K562 (cell line): ENCODE measurements around the gene PDZD8. TPM values are rescaled to one million over a fixed set of nuclear protein-coding genes. Genes with fewer than 3 reads are reported as not detected.

Experiments
- ATAC-seq: fragments of 200-7000 bp; cut with Tn5 transposase; 3 replicates; pipeline ENCODE4 v1.9.1; 2020; ENCODE audit warnings: moderate library complexity
- BruUV-seq: library from RNA; stranded (reverse); fragments of 400-500 nt; replicated peaks from 2 replicates; lab custom pipeline; 2021; lab: Mats Ljungman, UMichigan
- CTCF ChIA-PET: fragments of 300-600 bp; formaldehyde crosslinking; extraction: SDS; loops from one replicate; lab custom pipeline; 2021; ENCODE audit warnings: low intra/inter-chr PET ratio; lab: Yijun Ruan, JAX
- POLR2A ChIA-PET: fragments of 300-600, 350-650 bp; sonication (Branson Sonifier 250); formaldehyde crosslinking; extraction: SDS; loops from one replicate; lab custom pipeline; 2021; ENCODE audit warnings: antibody characterized with exemption, inconsistent platforms; lab: Yijun Ruan, JAX
- DNase-seq, 4 experiments: peaks; one replicate each; pipeline versions ENCODE4 v3.0.0 to v3.0.0-alpha.2; 2011 to 2018; ENCODE audit warnings: low spot score in 3 of 4, mixed read lengths in 3 of 4; ENCODE audit errors: extremely low read depth in 1 of 4
- FAIRE-seq: peaks from 2 replicates; lab custom pipeline; 2011; peaks lifted over from hg19 to GRCh38; lab: Jason Lieb, UNC
- H2AFZ ChIP-seq: 2 replicates; pipeline ENCODE4 v1.6.0; 2011; ENCODE audit warnings: low read depth, low read length, control low read depth, inconsistent platforms
- H3K27ac ChIP-seq: fragments of 200-600 bp; 3 replicates; pipeline ENCODE4 v1.8.0; 2011; ENCODE audit warnings: low read depth, mild to moderate bottlenecking, control low read depth, inconsistent platforms, low read length, moderate library complexity, mixed read lengths; ENCODE audit errors: extremely low read depth
- H3K27me3 ChIP-seq, 2 experiments: fragments of 300-600 bp in 1 of 2; 2 replicates in 1 of 2; 3 replicates in 1 of 2; pipeline versions ENCODE4 v1.6.0 to v1.8.0; 2011; ENCODE audit warnings: inconsistent platforms in 2 of 2, low read length in 2 of 2, mild to moderate bottlenecking in 1 of 2, mixed read lengths in 1 of 2, moderate library complexity in 1 of 2; ENCODE audit not compliant: control insufficient read depth in 2 of 2, insufficient read depth in 2 of 2
- H3K36me3 ChIP-seq: fragments of 300-600 bp; 3 replicates; pipeline ENCODE4 v1.8.0; 2011; ENCODE audit warnings: mild to moderate bottlenecking, low read length, inconsistent platforms; ENCODE audit not compliant: control insufficient read depth, insufficient read depth
- H3K4me1 ChIP-seq, 2 experiments: fragments of 200-600 bp in 1 of 2; replicated peaks in 1 of 2; 2 replicates in 1 of 2; 3 replicates in 1 of 2; pipeline versions ENCODE4 v1.5.1 to v1.8.0; 2011; ENCODE audit warnings: inconsistent platforms in 2 of 2, low read length in 2 of 2, mild to moderate bottlenecking in 1 of 2, mixed read lengths in 1 of 2, moderate library complexity in 1 of 2; ENCODE audit not compliant: control insufficient read depth in 2 of 2, insufficient read depth in 2 of 2
- H3K4me2 ChIP-seq: 2 replicates; pipeline ENCODE4 v1.6.1; 2011; ENCODE audit warnings: low read length, control low read depth, inconsistent platforms, mixed read lengths; ENCODE audit not compliant: insufficient read depth
- H3K4me3 ChIP-seq: fragments of 200-600 bp; sonication (generic), shearing (Covaris generic); 2 replicates; pipeline ENCODE4 v1.5.1; 2016; ENCODE audit warnings: control low read depth, inconsistent platforms
- H3K79me2 ChIP-seq: fragments of 200-600 bp; 3 replicates; pipeline ENCODE4 v1.8.0; 2011; ENCODE audit warnings: low read length, inconsistent platforms; ENCODE audit not compliant: control insufficient read depth, insufficient read depth
- H3K9ac ChIP-seq, 2 experiments: 2 replicates each; pipeline versions ENCODE4 v1.6.0 to v1.6.1; 2011; ENCODE audit warnings: low read depth in 2 of 2, low read length in 2 of 2, control low read depth in 1 of 2, inconsistent platforms in 1 of 2, mild to moderate bottlenecking in 1 of 2, mixed read lengths in 1 of 2; ENCODE audit not compliant: insufficient read depth in 1 of 2
- H3K9me1 ChIP-seq: one replicate; pipeline ENCODE4 v1.6.0; 2011; ENCODE audit warnings: inconsistent platforms, mild to moderate bottlenecking, low read length, moderate library complexity; ENCODE audit not compliant: control insufficient read depth, insufficient read depth
- H3K9me3 ChIP-seq: replicated peaks from 2 replicates; pipeline ENCODE4 v1.5.1; 2011; ENCODE audit warnings: low read depth, low read length, inconsistent platforms; ENCODE audit not compliant: control insufficient read depth, insufficient read depth
- H4K20me1 ChIP-seq: replicated peaks from 2 replicates; pipeline ENCODE4 v1.6.1; 2011; ENCODE audit warnings: low read length, inconsistent platforms, mixed read lengths; ENCODE audit not compliant: control insufficient read depth, insufficient read depth
- CBFB ChIP-seq: sonication (generic); formaldehyde crosslinking; IDR thresholded peaks from 2 replicates; pipeline ENCODE4 v1.4.0; 2020; ENCODE audit warnings: mild to moderate bottlenecking, missing genetic modification reagents
- EWSR1 ChIP-seq: fragments of 450-650 bp; IDR thresholded peaks from 2 replicates; pipeline ENCODE4 v1.6.1; 2018; ENCODE audit warnings: borderline replicate concordance, mild to moderate bottlenecking, low read depth, moderate library complexity; ENCODE audit not compliant: partially characterized antibody
- HNRNPUL1 ChIP-seq: fragments of 200-400 bp; formaldehyde crosslinking; IDR thresholded peaks from 2 replicates; pipeline ENCODE4 v1.6.1; 2017; ENCODE audit warnings: low read length
- NFIC ChIP-seq: fragments of 450-650 bp; IDR thresholded peaks from 2 replicates; pipeline ENCODE4 v1.6.1; 2017; ENCODE audit warnings: mild to moderate bottlenecking, inconsistent platforms
- RBFOX2 ChIP-seq: fragments of 200-400 bp; formaldehyde crosslinking; IDR thresholded peaks from 2 replicates; pipeline ENCODE4 v1.6.1; 2017; ENCODE audit warnings: low read depth, mild to moderate bottlenecking, low read length, moderate library complexity
- SMAD4 ChIP-seq: fragments of 250-450 bp; sonication (Bioruptor Pico); conservative IDR thresholded peaks from 2 replicates; pipeline ENCODE4 v1.8.0; 2021; ENCODE audit warnings: inconsistent platforms, mild to moderate bottlenecking, moderate library complexity
- SNIP1 ChIP-seq: fragments of 450-650 bp; IDR thresholded peaks from 2 replicates; pipeline ENCODE4 v1.7.1; 2017; ENCODE audit warnings: low read depth, mild to moderate bottlenecking
- TCF7L2 ChIP-seq: fragments of 150-350 bp; IDR thresholded peaks from 2 replicates; pipeline ENCODE4 v1.6.1; 2016; ENCODE audit warnings: low read depth, mild to moderate bottlenecking, low read length, moderate library complexity
- TEAD2 ChIP-seq: fragments of 450-650 bp; IDR thresholded peaks from 2 replicates; pipeline ENCODE4 v1.6.1; 2016; ENCODE audit warnings: missing genetic modification characterization, control low read depth, missing compliant biosample characterization
- WGBS: fragments of 100-300 bp; shearing (Covaris generic); methylation state at CpG from one replicate; pipeline ENCODE4 v1.1.6; 2016; ENCODE audit warnings: low coverage, mixed read lengths; ENCODE audit not compliant: insufficient coverage; ENCODE audit errors: missing lambda C conversion rate; 5-methylcytosine and 5-hydroxymethylcytosine counted together
- in situ Hi-C: fragments of 300-500 bp; cut with MboI; formaldehyde crosslinking; loops from 4 replicates; pipeline ENCODE4 v1.15.0; 2018; ENCODE audit warnings: inconsistent platforms, mixed read lengths
- intact Hi-C: fragments of 100-400 bp; cut with micrococcal nuclease; formaldehyde crosslinking; loops from 2 replicates; pipeline ENCODE4 v1.14.2; 2022
- polyA plus RNA-seq, 8 experiments: library from polyadenylated mRNA; depleted of rRNA in 4 of 8; stranded (reverse) in 5 of 8; unstranded in 3 of 8; fragments of >200 nt; fragmentation: Nextera tagmentation in 2 of 8; fragmentation: Illumina TruSeq in 1 of 8; extraction: Ambion mirVana in 2 of 8; extraction: Trizol in 1 of 8; gene quantifications; 2 replicates each; pipeline versions ENCODE4 v1.2.1 to v1.2.3, GENCODE V29; 2011 to 2014; ENCODE audit warnings: inconsistent platforms in 1 of 8, missing spikeins in 1 of 8
- total RNA-seq, 7 experiments: library from RNA; depleted of rRNA in 6 of 7; stranded (reverse); fragments of >200 nt in 6 of 7; fragmentation: Illumina TruSeq in 2 of 7; extraction: Trizol in 2 of 7; gene quantifications; 2 replicates each; pipeline versions ENCODE4 v1.2.1 to v1.2.3, GENCODE V29; 2011 to 2021; ENCODE audit warnings: low replicate concordance in 1 of 7

PDZD8 gene
- total and polyA plus RNA-seq, 9 of the 15 experiments (the other 6 are each of a cell fraction or from before 2014, with no cell fraction given), result 5.5 to 53.4 (median 36.8) TPM

DNA sequence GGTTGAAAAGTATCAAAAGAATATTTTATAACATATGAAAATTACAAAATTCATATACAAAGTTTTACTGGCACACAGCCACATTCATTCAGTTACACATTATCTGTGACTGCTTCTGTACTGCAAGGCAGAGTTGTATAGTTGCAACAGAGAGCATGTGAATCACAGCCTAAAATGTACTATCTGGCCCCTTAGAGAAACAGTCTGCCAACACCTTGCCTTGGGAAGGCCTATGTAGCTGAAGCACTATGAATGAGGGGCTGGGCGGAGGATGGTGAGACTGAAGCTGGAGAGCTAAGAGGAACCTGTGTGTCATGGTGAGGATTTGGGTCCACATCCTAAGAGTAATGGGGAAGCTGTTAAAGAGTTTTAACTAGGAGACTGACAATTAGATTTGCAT is 35.7 kb downstream of the PDZD8 start:
- CTCF ChIA-PET, result no interaction called here
- no peak for DNase-seq
- Histone ChIP-seq H3K27ac (no peak overlapping the region), H3K4me2 (no peak overlapping the region), H3K36me3 (peaks cover 50% of the 10 kb centered on the region; the same call in 2 of the 3 replicates), H2AFZ (no peak overlapping the region), H3K27me3 (no peaks in the 10 kb centered on the region), H4K20me1 (peaks cover 4% of the 10 kb centered on the region; the same call in 1 of the 2 replicates), H3K79me2 (peaks cover 97% of the 10 kb centered on the region), H3K9me1 (peaks cover 2% of the 10 kb centered on the region), H3K4me3 (no peak overlapping the region), H3K4me1 (peaks cover 4 to 5% of the 10 kb centered on the region in 2 experiments; a peak in 4 of 5 replicates), H3K9ac (no peak overlapping the region), H3K9me3 (no peaks in the 10 kb centered on the region)
- intact Hi-C loops (no loop called here), in situ Hi-C loops (no loop called here)
- no TSS peak for BruUV-seq
- peak; percentile 57 for ATAC-seq
- no CpG with 5 or more reads among the region's 1 CpG for WGBS
- POLR2A ChIA-PET, result interaction anchor here (0.5 kb wide), 1 partner anchor 98 kb away, joined by 3 read pairs; no protein-coding TSS in a partner anchor
- TF ChIP-seq EWSR1 (no peak), NFIC (peak; percentile 42), TEAD2 (tag) (no peak), CBFB (CRISPR knock-in tag) (no peak), SNIP1 (no peak)
- no peak for FAIRE-seq

DNA sequence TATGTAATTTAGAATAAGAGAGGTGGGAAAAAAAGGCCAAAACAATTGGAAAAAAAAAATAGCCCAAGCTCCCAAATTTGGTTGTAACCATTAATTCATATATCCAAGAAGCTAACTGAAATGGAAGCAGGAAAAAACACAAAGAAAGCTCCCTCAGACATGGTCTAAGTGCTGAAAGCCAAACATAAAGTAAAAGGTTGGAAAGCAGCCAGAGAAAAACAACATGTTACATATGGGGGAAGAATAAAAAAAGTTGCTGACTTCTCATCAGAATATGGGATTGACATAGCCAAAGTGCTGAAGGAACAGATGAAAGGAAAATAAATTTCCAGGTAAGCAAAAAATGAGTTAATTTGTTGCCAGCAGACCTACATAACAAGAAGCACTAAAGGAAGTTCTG is 40.3 kb downstream of the PDZD8 start:
- Histone ChIP-seq H3K4me2 (no peak overlapping the region), H3K9me1 (no peaks in the 10 kb centered on the region), H3K4me1 (no peaks in the 10 kb centered on the region; a peak in 2 of 5 replicates), H3K9me3 (no peaks in the 10 kb centered on the region), H2AFZ (no peak overlapping the region), H4K20me1 (0 out of 2 replicates have a peak, but pooled peaks cover 4% of the 10 kb centered on the region), H3K4me3 (no peak overlapping the region), H3K79me2 (peaks cover 97% of the 10 kb centered on the region), H3K9ac (no peak overlapping the region), H3K27me3 (no peaks in the 10 kb centered on the region), H3K36me3 (peaks cover 64% of the 10 kb centered on the region; the same call in 2 of the 3 replicates), H3K27ac (no peak overlapping the region)
- ChIA-PET CTCF (no interaction called here), POLR2A (no interaction called here)
- FAIRE-seq (no peak), ATAC-seq (no peak), DNase-seq (no peak)
- no TSS peak for BruUV-seq
- in situ Hi-C loops, result no loop called here
- intact Hi-C loops, result no loop called here
- no peak for TF ChIP-seq RBFOX2
- no peak for TF ChIP-seq SMAD4 (CRISPR knock-in tag)
- no peak for TF ChIP-seq TCF7L2
- TF ChIP-seq HNRNPUL1, result no peak
